H1 (cell line): ENCODE data around the gene RPS6KB2. TPM values are rescaled to one million over a fixed set of nuclear protein-coding genes. Genes with fewer than 3 reads are reported as not detected.

Source experiments
- CTCF ChIA-PET: fragments of 300-600 bp; sonication (Branson Sonifier 250); formaldehyde crosslinking; loops from one replicate; lab custom pipeline; 2021; ENCODE audit not compliant: partially characterized antibody; lab: Charles Lee
- POLR2A ChIA-PET: fragments of 300-600 bp; sonication (Branson Sonifier 250); formaldehyde crosslinking; loops from one replicate; lab custom pipeline; 2021; ENCODE audit warnings: inconsistent platforms; ENCODE audit not compliant: partially characterized antibody; lab: Charles Lee
- DNase-seq, 2 experiments: peaks; one replicate each; pipeline versions ENCODE4 v3.0.0 to v3.0.0-alpha.2; 2010 to 2022; ENCODE audit warnings: low spot score in 2 of 2, low read depth in 1 of 2, mixed read lengths in 1 of 2
- FAIRE-seq: peaks from 2 replicates; lab custom pipeline; 2011; peaks lifted over from hg19 to GRCh38; lab: Jason Lieb, UNC
- H2AFZ ChIP-seq: 2 replicates; pipeline ENCODE4 v1.8.1; 2012; ENCODE audit warnings: low read length, inconsistent platforms
- H2AK5ac ChIP-seq: 2 replicates; pipeline ENCODE4 v1.6.1; 2013; ENCODE audit warnings: low read depth, low read length
- H2BK120ac ChIP-seq: replicated peaks from 2 replicates; pipeline ENCODE3; 2013; ENCODE audit warnings: low read depth, low read length, inconsistent platforms
- H2BK12ac ChIP-seq: 2 replicates; pipeline ENCODE4 v1.6.1; 2013; ENCODE audit warnings: low read depth, low read length
- H2BK15ac ChIP-seq: 2 replicates; pipeline ENCODE4 v1.6.1; 2013; ENCODE audit warnings: low read length
- H2BK20ac ChIP-seq: 2 replicates; pipeline ENCODE4 v1.6.1; 2013; ENCODE audit warnings: low read length
- H2BK5ac ChIP-seq: 2 replicates; pipeline ENCODE4 v1.6.1; 2013; ENCODE audit warnings: low read depth, low read length
- H3K14ac ChIP-seq: 2 replicates; pipeline ENCODE4 v1.6.1; 2013; ENCODE audit warnings: inconsistent platforms; ENCODE audit not compliant: insufficient read length
- H3K18ac ChIP-seq: 2 replicates; pipeline ENCODE4 v1.6.1; 2013; ENCODE audit warnings: low read length; ENCODE audit errors: extremely low read depth
- H3K23ac ChIP-seq: 2 replicates; pipeline ENCODE4 v1.6.1; 2013; ENCODE audit warnings: inconsistent platforms; ENCODE audit not compliant: insufficient read length
- H3K23me2 ChIP-seq: 2 replicates; pipeline ENCODE4 v1.6.1; 2013; ENCODE audit warnings: low read depth, low read length
- H3K27ac ChIP-seq: 2 replicates; pipeline ENCODE4 v1.6.1; 2011; ENCODE audit warnings: low read depth, low read length, inconsistent platforms
- H3K27me3 ChIP-seq, 4 experiments: replicated peaks in 1 of 4; 1 replicate in 1 of 4; 2 replicates in 3 of 4; pipeline versions ENCODE4 v1.6.1 to v1.8.1; 2011 to 2013; ENCODE audit warnings: low read length in 3 of 4, mild to moderate bottlenecking in 3 of 4, inconsistent platforms in 2 of 4, mixed read lengths in 2 of 4, moderate library complexity in 1 of 4; ENCODE audit not compliant: control insufficient read depth in 3 of 4, insufficient read depth in 3 of 4; ENCODE audit errors: extremely low read depth in 1 of 4
- H3K36me3 ChIP-seq, 4 experiments: 2 replicates each; pipeline versions ENCODE4 v1.6.1 to v1.8.1; 2011 to 2013; ENCODE audit warnings: mild to moderate bottlenecking in 4 of 4, low read length in 3 of 4, moderate library complexity in 2 of 4, control low read depth in 1 of 4, inconsistent platforms in 1 of 4; ENCODE audit not compliant: insufficient read depth in 4 of 4, control insufficient read depth in 2 of 4
- H3K4ac ChIP-seq: replicated peaks from 2 replicates; pipeline ENCODE3; 2013; ENCODE audit warnings: low read length, low read depth, mixed read lengths, inconsistent platforms; ENCODE audit not compliant: insufficient read length
- H3K4me1 ChIP-seq, 4 experiments: replicated peaks in 1 of 4; 1 replicate in 1 of 4; 2 replicates in 3 of 4; pipeline versions ENCODE4 v1.6.1 to v1.8.1; 2011 to 2013; ENCODE audit warnings: low read length in 3 of 4, inconsistent platforms in 2 of 4, mixed read lengths in 1 of 4; ENCODE audit not compliant: insufficient read depth in 4 of 4, control insufficient read depth in 3 of 4
- H3K4me2 ChIP-seq, 2 experiments: 2 replicates each; pipeline versions ENCODE4 v1.6.1 to v1.8.1; 2011 to 2013; ENCODE audit warnings: low read depth in 2 of 2, low read length in 2 of 2, control low read depth in 1 of 2, inconsistent platforms in 1 of 2, mild to moderate bottlenecking in 1 of 2; ENCODE audit not compliant: insufficient read depth in 1 of 2
- H3K4me3 ChIP-seq, 4 experiments: fragments of 200-600, 300-600 bp in 1 of 4; sonication (generic), shearing (Covaris generic), sonication (Bioruptor Twin) in 1 of 4; 2 replicates each; pipeline versions ENCODE4 v1.5.1 to v1.8.1; 2011 to 2016; ENCODE audit warnings: low read length in 4 of 4, low read depth in 3 of 4, control low read depth in 2 of 4, inconsistent platforms in 2 of 4, mild to moderate bottlenecking in 2 of 4, mixed read lengths in 1 of 4, moderate library complexity in 1 of 4; ENCODE audit not compliant: insufficient read depth in 2 of 4; ENCODE audit errors: extremely low read depth in 1 of 4
- H3K56ac ChIP-seq: replicated peaks from 2 replicates; pipeline ENCODE3; 2013; ENCODE audit warnings: low read depth, mild to moderate bottlenecking, mixed read lengths, low read length, inconsistent platforms; ENCODE audit not compliant: insufficient read length
- H3K79me1 ChIP-seq: 2 replicates; pipeline ENCODE4 v1.6.1; 2013; ENCODE audit warnings: low read depth, low read length, control low read depth
- H3K79me2 ChIP-seq, 2 experiments: 2 replicates each; pipeline versions ENCODE4 v1.6.1 to v1.8.1; 2012 to 2013; ENCODE audit warnings: low read length in 2 of 2, mild to moderate bottlenecking in 2 of 2, inconsistent platforms in 1 of 2; ENCODE audit not compliant: insufficient read depth in 2 of 2, control insufficient read depth in 1 of 2
- H3K9ac ChIP-seq, 4 experiments: replicated peaks in 1 of 4; 1 replicate in 1 of 4; 2 replicates in 3 of 4; pipeline versions ENCODE4 v1.6.1 to v1.8.1; 2011 to 2013; ENCODE audit warnings: low read depth in 3 of 4, low read length in 3 of 4, control low read depth in 2 of 4, mild to moderate bottlenecking in 2 of 4, moderate library complexity in 2 of 4, inconsistent platforms in 1 of 4; ENCODE audit errors: extremely low read depth in 1 of 4
- H3K9me3 ChIP-seq, 2 experiments: 2 replicates each; pipeline versions ENCODE4 v1.6.1 to v1.8.1; 2012 to 2013; ENCODE audit warnings: mild to moderate bottlenecking in 2 of 2, moderate library complexity in 2 of 2, control low read depth in 1 of 2, inconsistent platforms in 1 of 2, low read depth in 1 of 2, low read length in 1 of 2, mixed read lengths in 1 of 2; ENCODE audit not compliant: insufficient read depth in 2 of 2
- H4K20me1 ChIP-seq, 2 experiments: replicated peaks in 1 of 2; 2 replicates each; pipeline versions ENCODE3 to v1.8.1; 2011 to 2013; ENCODE audit warnings: inconsistent platforms in 2 of 2, low read length in 2 of 2, mild to moderate bottlenecking in 1 of 2; ENCODE audit not compliant: insufficient read depth in 2 of 2, control insufficient read depth in 1 of 2
- H4K5ac ChIP-seq: 2 replicates; pipeline ENCODE4 v1.6.1; 2013; ENCODE audit warnings: low read length, low read depth, mixed read lengths, inconsistent platforms; ENCODE audit not compliant: insufficient read length
- H4K8ac ChIP-seq: 2 replicates; pipeline ENCODE4 v1.8.0; 2013; ENCODE audit warnings: mild to moderate bottlenecking, moderate library complexity, low read length, inconsistent platforms; ENCODE audit not compliant: insufficient read depth; ENCODE audit errors: extremely low read depth
- H4K91ac ChIP-seq: replicated peaks from 2 replicates; pipeline ENCODE3; 2013; ENCODE audit warnings: low read length, mixed read lengths, inconsistent platforms; ENCODE audit not compliant: insufficient read length
- WGBS, 2 experiments: shearing (Covaris generic) in 1 of 2; methylation state at CpG; one replicate each; pipeline versions ENCODE4 v1.1.6 to v1.1.7; 2013 to 2015; ENCODE audit warnings: low lambda C conversion rate in 2 of 2, mixed read lengths in 2 of 2, inconsistent platforms in 1 of 2, low coverage in 1 of 2, missing lambda C conversion rate in 1 of 2; ENCODE audit not compliant: insufficient replicate concordance in 2 of 2, insufficient coverage in 1 of 2, insufficient read length in 1 of 2; ENCODE audit errors: extremely low coverage in 1 of 2, missing lambda C conversion rate in 1 of 2; 5-methylcytosine and 5-hydroxymethylcytosine counted together
- polyA plus RNA-seq, 7 experiments: library from polyadenylated mRNA; depleted of rRNA in 3 of 7; stranded (reverse) in 5 of 7; unstranded in 2 of 7; fragments of >200 nt in 5 of 7; fragments of 200-250 nt in 2 of 7; gene quantifications; 1 replicate in 5 of 7; 2 replicates in 1 of 7; 4 replicates in 1 of 7; pipeline versions ENCODE4 v1.2.1 to v1.2.3, GENCODE V29; 2011 to 2013; ENCODE audit warnings: missing spikeins in 2 of 7, mixed read lengths in 2 of 7
- total RNA-seq: library from RNA; stranded (reverse); fragmentation: NEBNext Ultra II Directional; extraction: Animal tissue kit (Norgen Biotek cat#: 25700); gene quantifications from 2 replicates; pipeline ENCODE4 v1.2.1, GENCODE V29; 2021

The RPS6KB2 gene
- total and polyA plus RNA-seq, 2 of the 8 experiments (the other 6 are each of a cell fraction or from before 2014, with no cell fraction given): 41.0 to 47.1 TPM

DNA sequence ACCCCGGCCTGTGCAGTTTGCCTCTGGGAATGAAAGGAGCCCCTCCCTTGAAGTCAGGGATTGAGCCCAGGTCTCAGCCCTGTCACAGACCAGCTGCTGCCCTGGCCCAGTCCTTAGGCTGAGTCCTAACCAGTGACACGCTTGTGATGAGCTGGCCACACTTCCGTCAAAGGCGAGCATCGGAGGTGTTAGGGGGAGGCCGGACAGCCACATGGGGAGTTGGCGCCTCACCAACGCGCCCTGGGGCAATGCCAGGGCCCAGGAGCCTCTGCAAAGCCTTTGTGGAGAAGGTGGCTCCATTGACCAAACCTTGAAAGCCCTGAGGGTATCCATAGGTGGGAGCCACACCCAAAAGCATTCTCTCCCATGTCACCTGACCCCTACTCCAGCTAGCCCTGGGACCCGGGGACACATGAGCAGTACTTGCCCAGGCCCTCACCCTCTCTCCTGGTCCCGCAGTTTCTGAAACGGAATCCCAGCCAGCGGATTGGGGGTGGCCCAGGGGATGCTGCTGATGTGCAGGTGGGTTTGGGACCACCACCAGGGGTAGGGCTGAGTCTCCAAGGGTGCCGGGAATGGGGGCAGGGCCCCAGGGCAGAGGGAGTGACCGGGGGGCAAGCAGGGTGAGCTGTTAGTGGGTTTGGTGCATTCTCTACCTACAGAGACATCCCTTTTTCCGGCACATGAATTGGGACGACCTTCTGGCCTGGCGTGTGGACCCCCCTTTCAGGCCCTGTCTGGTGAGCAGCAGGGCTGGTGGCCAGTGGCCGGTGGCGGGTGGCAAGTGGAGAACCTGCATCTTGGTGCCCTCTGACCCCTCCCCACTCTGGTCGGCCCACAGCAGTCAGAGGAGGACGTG is 5.5 kb downstream of the RPS6KB2 start:
- FAIRE-seq: no peak
- POLR2A ChIA-PET: interaction anchor here (0.6 to 12.5 kb wide), 10 partner anchors 14 to 117 kb away, joined by 3 to 104 read pairs (median 3); partner anchors contain the start of genes CARNS1, PPP1CA and RAD9A

More for the DNA sequence above, 5.5 kb downstream of the RPS6KB2 start:
- peaks cover 0 to 21% (median 16%) of the 10 kb centered on the region in 4 experiments; a peak in 6 of 7 replicates for H3K4me1 ChIP-seq
- H3K4me2 ChIP-seq: no peak overlapping the region
- H2BK20ac ChIP-seq: no peak overlapping the region
- H2BK12ac ChIP-seq: no peak overlapping the region
- H2AK5ac ChIP-seq: no peak overlapping the region
- H2BK15ac ChIP-seq: no peak overlapping the region
- H3K23ac ChIP-seq: no peak overlapping the region
- 88% methylated on average over 22 of the region's 22 CpGs; no CpG with 5 or more reads in 1 of the 2 experiments for WGBS, 2 experiments
- H3K56ac ChIP-seq: no peak overlapping the region
- H3K23me2 ChIP-seq: peaks cover 4% of the 10 kb centered on the region
- H3K14ac ChIP-seq: no peak overlapping the region
- no peak overlapping the region for H3K4ac ChIP-seq
- H3K27ac ChIP-seq: no peak overlapping the region
- H3K9me3 ChIP-seq: no peaks in the 10 kb centered on the region
- CTCF ChIA-PET: interaction anchor here (0.7 to 1.0 kb wide), 2 partner anchors 14 to 23 kb away, joined by 3 to 4 read pairs; no protein-coding TSS in a partner anchor
- no peak overlapping the region for H3K4me3 ChIP-seq
- H3K79me1 ChIP-seq: peaks cover 3% of the 10 kb centered on the region
- peaks cover 6 to 25% (median 13%) of the 10 kb centered on the region in 4 experiments; a peak in 7 of 8 replicates for H3K36me3 ChIP-seq
- H4K8ac ChIP-seq: no peak overlapping the region
- H3K27me3 ChIP-seq: no peaks in the 10 kb centered on the region
- no peak overlapping the region for H2AFZ ChIP-seq
- H4K91ac ChIP-seq: no peak overlapping the region
- no peak overlapping the region for H3K18ac ChIP-seq
- no peak for DNase-seq
- peaks cover 0 to 7% of the 10 kb centered on the region in 2 experiments; a peak in 2 of 4 replicates for H3K79me2 ChIP-seq
- peaks cover 0 to 14% of the 10 kb centered on the region in 2 experiments for H4K20me1 ChIP-seq
- H3K9ac ChIP-seq: no peak overlapping the region
- H2BK5ac ChIP-seq: no peak overlapping the region; the same call in 1 of the 2 replicates
- no peak overlapping the region for H4K5ac ChIP-seq
- H2BK120ac ChIP-seq: no peak overlapping the region
